HepG2 (cell line): Measurements from ENCODE around the gene MCRIP2.

Experiments
- ASH2L ChIP-seq: fragments of 300-600, 200-600 bp; sonication (generic); IDR thresholded peaks from 2 replicates; pipeline ENCODE4 v1.7.0; 2017; ENCODE audit warnings: low read depth, mild to moderate bottlenecking, moderate library complexity, mixed read lengths, low read length; ENCODE audit not compliant: insufficient read length
- MAFF ChIP-seq: IDR thresholded peaks from 2 replicates; pipeline ENCODE4 v1.6.1; 2011; ENCODE audit warnings: low read depth, low read length, improper control_type of control experiment
- RFX5 ChIP-seq: IDR thresholded peaks from 2 replicates; pipeline ENCODE4 v1.6.1; 2011; ENCODE audit warnings: low read depth, low read length, improper control_type of control experiment
- RNF2 ChIP-seq: fragments of 450-650 bp; conservative IDR thresholded peaks from 2 replicates; pipeline ENCODE4 v1.6.1; 2016; ENCODE audit warnings: low read depth
- SP2 ChIP-seq: sonication (generic); formaldehyde crosslinking; IDR thresholded peaks from 2 replicates; pipeline ENCODE4 v1.5.1; 2020; ENCODE audit warnings: mild to moderate bottlenecking, missing genetic modification reagents
- TBP ChIP-seq: sonication (generic); formaldehyde crosslinking; IDR thresholded peaks from 2 replicates; pipeline ENCODE4 v1.5.0; 2020; ENCODE audit warnings: missing genetic modification reagents
- TCF12 ChIP-seq, 2 experiments: fragments of 450-650 bp in 1 of 2; sonication (generic) in 1 of 2; formaldehyde crosslinking in 1 of 2; IDR thresholded peaks; 2 replicates each; pipeline versions ENCODE4 v1.6.1 to v1.8.0; 2017 to 2022; ENCODE audit warnings: antibody characterized with exemption in 1 of 2, mild to moderate bottlenecking in 1 of 2, missing genetic modification reagents in 1 of 2, moderate library complexity in 1 of 2
- ZNF816 ChIP-seq: sonication (generic); formaldehyde crosslinking; IDR thresholded peaks from 2 replicates; pipeline ENCODE4 v1.8.0; 2022; ENCODE audit warnings: missing genetic modification reagents, mild to moderate bottlenecking, borderline replicate concordance
- TF ChIP-seq, protein P1 (sequence below): sonication (generic); formaldehyde crosslinking; IDR thresholded peaks from 2 replicates; pipeline ENCODE4 v1.4.0; 2020; ENCODE audit warnings: mild to moderate bottlenecking, missing genetic modification reagents
- TF ChIP-seq, protein P2 (sequence below): sonication (generic); formaldehyde crosslinking; IDR thresholded peaks from 2 replicates; pipeline ENCODE4 v1.8.1; 2023; ENCODE audit warnings: mild to moderate bottlenecking, inconsistent platforms, moderate library complexity, missing genetic modification reagents, borderline replicate concordance
- TF ChIP-seq, protein P3 (sequence below): sonication (generic); formaldehyde crosslinking; IDR thresholded peaks from 2 replicates; pipeline ENCODE4 v1.4.0; 2020; ENCODE audit warnings: missing genetic modification reagents; ENCODE audit errors: not compliant biosample characterization
- TF ChIP-seq, protein P4 (sequence below): sonication (generic); formaldehyde crosslinking; IDR thresholded peaks from 2 replicates; pipeline ENCODE4 v1.4.0; 2020; ENCODE audit warnings: missing genetic modification reagents

DNA sequence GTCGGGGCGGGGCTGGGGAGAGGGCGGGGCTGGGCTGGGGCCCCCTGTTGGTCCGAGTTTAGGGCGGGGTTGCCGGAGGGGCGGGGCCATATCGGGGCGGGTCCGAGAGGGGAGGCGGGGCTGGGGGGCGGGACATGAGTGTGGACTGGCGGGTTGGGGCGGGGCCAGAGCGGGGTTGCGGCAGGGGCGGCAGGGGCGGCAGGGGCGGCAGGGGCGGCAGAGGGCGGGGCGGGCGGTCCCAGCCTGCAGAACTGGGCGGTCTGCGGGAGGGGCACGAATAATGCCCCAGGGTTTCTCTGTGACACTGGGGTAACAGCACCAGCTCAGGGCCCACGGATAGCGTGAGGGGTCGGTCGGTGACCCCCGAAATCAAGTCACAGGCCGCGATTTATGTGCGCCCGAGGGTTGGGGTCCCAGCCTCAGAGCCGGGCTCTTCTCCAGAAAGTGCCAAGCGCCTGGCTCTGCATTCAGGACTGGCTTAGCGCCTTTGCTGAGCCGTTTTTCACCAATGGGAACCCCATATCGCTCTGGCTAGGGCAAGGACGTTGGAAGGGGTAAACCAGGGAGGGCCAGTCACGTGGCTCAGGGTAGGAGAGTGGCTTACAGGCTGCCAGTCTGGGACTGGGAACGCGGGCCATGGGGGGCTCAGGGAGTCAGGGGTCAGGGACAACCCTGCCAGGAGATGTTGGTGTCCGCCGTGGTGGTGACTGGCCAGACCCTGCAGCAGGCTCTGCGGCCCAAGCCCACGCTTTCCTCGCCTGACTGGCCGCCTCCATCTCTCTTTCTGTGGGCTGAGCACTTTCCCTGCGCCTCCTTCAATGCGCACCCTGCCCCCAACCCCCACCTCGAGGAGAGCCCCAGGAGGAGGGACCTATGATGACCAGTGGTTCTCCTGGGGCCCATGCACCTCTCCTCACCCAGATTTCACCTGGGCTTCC is 4.3 kb upstream of the MCRIP2 start:
- no peak for TF ChIP-seq RFX5
- TF ChIP-seq MAFF, result no peak
- TF ChIP-seq, protein P1, sequence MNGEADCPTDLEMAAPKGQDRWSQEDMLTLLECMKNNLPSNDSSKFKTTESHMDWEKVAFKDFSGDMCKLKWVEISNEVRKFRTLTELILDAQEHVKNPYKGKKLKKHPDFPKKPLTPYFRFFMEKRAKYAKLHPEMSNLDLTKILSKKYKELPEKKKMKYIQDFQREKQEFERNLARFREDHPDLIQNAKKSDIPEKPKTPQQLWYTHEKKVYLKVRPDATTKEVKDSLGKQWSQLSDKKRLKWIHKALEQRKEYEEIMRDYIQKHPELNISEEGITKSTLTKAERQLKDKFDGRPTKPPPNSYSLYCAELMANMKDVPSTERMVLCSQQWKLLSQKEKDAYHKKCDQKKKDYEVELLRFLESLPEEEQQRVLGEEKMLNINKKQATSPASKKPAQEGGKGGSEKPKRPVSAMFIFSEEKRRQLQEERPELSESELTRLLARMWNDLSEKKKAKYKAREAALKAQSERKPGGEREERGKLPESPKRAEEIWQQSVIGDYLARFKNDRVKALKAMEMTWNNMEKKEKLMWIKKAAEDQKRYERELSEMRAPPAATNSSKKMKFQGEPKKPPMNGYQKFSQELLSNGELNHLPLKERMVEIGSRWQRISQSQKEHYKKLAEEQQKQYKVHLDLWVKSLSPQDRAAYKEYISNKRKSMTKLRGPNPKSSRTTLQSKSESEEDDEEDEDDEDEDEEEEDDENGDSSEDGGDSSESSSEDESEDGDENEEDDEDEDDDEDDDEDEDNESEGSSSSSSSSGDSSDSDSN (CRISPR knock-in tag), result 0 out of 2 replicates have a peak, but pooled peaks have one; percentile 18
- no peak for TF ChIP-seq SP2 (CRISPR knock-in tag)
- no peak for TF ChIP-seq ASH2L
- TF ChIP-seq TCF12 (IDR thresholded peaks at IDR 0.05), result no peak
- no peak for TF ChIP-seq TCF12 (CRISPR knock-in tag; IDR thresholded peaks at IDR 0.05)
- TF ChIP-seq, protein P2, sequence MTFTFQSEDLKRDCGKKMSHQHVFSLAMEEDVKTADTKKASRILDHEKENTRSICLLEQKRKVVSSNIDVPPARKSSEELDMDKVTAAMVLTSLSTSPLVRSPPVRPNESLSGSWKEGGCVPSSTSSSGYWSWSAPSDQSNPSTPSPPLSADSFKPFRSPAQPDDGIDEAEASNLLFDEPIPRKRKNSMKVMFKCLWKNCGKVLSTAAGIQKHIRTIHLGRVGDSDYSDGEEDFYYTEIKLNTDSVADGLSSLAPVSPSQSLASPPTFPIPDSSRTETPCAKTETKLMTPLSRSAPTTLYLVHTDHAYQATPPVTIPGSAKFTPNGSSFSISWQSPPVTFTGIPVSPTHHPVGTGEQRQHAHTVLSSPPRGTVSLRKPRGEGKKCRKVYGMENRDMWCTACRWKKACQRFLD (CRISPR knock-in tag), result no peak
- TF ChIP-seq, protein P3, sequence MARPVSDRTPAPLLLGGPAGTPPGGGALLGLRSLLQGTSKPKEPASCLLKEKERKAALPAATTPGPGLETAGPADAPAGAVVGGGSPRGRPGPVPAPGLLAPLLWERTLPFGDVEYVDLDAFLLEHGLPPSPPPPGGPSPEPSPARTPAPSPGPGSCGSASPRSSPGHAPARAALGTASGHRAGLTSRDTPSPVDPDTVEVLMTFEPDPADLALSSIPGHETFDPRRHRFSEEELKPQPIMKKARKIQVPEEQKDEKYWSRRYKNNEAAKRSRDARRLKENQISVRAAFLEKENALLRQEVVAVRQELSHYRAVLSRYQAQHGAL, result no peak
- TF ChIP-seq TBP (CRISPR knock-in tag), result no peak
- TF ChIP-seq, protein P4, sequence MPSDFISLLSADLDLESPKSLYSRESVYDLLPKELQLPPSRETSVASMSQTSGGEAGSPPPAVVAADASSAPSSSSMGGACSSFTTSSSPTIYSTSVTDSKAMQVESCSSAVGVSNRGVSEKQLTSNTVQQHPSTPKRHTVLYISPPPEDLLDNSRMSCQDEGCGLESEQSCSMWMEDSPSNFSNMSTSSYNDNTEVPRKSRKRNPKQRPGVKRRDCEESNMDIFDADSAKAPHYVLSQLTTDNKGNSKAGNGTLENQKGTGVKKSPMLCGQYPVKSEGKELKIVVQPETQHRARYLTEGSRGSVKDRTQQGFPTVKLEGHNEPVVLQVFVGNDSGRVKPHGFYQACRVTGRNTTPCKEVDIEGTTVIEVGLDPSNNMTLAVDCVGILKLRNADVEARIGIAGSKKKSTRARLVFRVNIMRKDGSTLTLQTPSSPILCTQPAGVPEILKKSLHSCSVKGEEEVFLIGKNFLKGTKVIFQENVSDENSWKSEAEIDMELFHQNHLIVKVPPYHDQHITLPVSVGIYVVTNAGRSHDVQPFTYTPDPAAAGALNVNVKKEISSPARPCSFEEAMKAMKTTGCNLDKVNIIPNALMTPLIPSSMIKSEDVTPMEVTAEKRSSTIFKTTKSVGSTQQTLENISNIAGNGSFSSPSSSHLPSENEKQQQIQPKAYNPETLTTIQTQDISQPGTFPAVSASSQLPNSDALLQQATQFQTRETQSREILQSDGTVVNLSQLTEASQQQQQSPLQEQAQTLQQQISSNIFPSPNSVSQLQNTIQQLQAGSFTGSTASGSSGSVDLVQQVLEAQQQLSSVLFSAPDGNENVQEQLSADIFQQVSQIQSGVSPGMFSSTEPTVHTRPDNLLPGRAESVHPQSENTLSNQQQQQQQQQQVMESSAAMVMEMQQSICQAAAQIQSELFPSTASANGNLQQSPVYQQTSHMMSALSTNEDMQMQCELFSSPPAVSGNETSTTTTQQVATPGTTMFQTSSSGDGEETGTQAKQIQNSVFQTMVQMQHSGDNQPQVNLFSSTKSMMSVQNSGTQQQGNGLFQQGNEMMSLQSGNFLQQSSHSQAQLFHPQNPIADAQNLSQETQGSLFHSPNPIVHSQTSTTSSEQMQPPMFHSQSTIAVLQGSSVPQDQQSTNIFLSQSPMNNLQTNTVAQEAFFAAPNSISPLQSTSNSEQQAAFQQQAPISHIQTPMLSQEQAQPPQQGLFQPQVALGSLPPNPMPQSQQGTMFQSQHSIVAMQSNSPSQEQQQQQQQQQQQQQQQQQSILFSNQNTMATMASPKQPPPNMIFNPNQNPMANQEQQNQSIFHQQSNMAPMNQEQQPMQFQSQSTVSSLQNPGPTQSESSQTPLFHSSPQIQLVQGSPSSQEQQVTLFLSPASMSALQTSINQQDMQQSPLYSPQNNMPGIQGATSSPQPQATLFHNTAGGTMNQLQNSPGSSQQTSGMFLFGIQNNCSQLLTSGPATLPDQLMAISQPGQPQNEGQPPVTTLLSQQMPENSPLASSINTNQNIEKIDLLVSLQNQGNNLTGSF (CRISPR knock-in tag), result no peak
- no peak for TF ChIP-seq ZNF816
- no peak for TF ChIP-seq RNF2
